Mucosa of descending colon (tissue), 3 donors: ENCODE measurements around the gene GPR107. TPM values are rescaled to one million over a fixed set of nuclear protein-coding genes. Genes with fewer than 3 reads are reported as not detected.

ENCODE experiments used
- ATAC-seq: fragments of 200-7000 bp; cut with Tn5 transposase; one replicate; pipeline ENCODE4 v1.9.1; 2020; ENCODE audit warnings: mild to moderate bottlenecking, moderate library complexity
- DNase-seq, 3 donors: peaks; one replicate each; pipeline ENCODE4 v3.0.0-alpha.2; 2020
- H3K36me3 ChIP-seq: fragments of 200-600 bp; one replicate; pipeline ENCODE4 v1.8.0; 2021; ENCODE audit warnings: low read depth, mild to moderate bottlenecking
- H3K4me1 ChIP-seq: fragments of 200-600 bp; one replicate; pipeline ENCODE4 v1.8.0; 2021; ENCODE audit warnings: low read depth, mild to moderate bottlenecking
- H3K4me3 ChIP-seq: fragments of 200-600 bp; one replicate; pipeline ENCODE4 v1.8.0; 2021; ENCODE audit warnings: mild to moderate bottlenecking
- H3K9me3 ChIP-seq: fragments of 200-600 bp; one replicate; pipeline ENCODE4 v1.8.0; 2021; ENCODE audit warnings: mild to moderate bottlenecking
- CTCF ChIP-seq: fragments of 200-600 bp; IDR thresholded peaks from one replicate; pipeline ENCODE4 v1.8.0; 2022; ENCODE audit warnings: antibody characterized with exemption, mild to moderate bottlenecking
- intact Hi-C, 2 donors: fragments of 100-400 bp; cut with DNase I in 1 of 2; cut with micrococcal nuclease in 1 of 2; formaldehyde crosslinking; loops; one replicate each; pipeline versions ENCODE4 v1.11.0 to v1.11.1; 2022; cut with DNase I, micrococcal nuclease
- total RNA-seq, 3 donors: library from RNA; stranded (reverse); fragmentation: NEBNext Ultra II Directional in 2 of 3; extraction: Animal tissue kit (Norgen Biotek cat#: 25700) in 2 of 3; gene quantifications; one replicate each; pipeline versions ENCODE4 v1.2.1 to v1.2.4, GENCODE V29; 2021 to 2023
- donor health status: DM: no; HTN: no; CAD: no; lungs with moderate emphysema.
- donor health status: DM: no; HTN: no; CAD: no.
- donor health status: DM: no; HTN: yes; CAD: no.

The GPR107 gene
- total RNA-seq, 3 donors from 2014 or later: 39.7 to 50.1 (median 49.1) TPM

GRCh38 chr9:130116346-130116745 lies 62.6 kb downstream of the GPR107 start:
- Histone ChIP-seq H3K36me3 (no peaks in the 10 kb centered on the region), H3K4me3 (no peak overlapping the region), H3K9me3 (no peaks in the 10 kb centered on the region), H3K4me1 (no peaks in the 10 kb centered on the region)
- TF ChIP-seq CTCF: no peak
- ATAC-seq: no peak
- no peak for DNase-seq
- intact Hi-C loops: loop anchor here in 1 of 2 donors (10.0 kb wide), 1 partner anchor 58 kb away; the partner anchor contains the start of gene NCS1

DNA sequence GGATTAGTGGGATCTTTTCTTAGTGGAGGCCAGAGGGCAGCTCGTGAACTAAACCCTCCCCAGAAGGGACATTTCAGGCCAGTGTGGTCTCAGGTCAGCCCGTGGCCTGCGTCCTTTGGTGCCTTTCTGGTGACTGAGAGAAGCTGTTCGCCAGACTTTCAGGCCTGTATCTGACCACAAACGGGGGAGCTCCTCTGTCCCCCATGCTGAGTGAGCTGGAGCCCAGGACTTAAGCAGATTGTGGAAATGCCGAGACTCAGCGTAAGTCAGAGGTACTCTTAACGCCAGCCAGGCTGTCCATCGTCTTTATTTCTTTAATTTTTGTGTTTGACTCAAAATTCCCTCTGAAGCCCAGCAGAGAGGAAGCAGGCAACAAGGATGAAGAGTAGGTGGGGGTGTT lies 63.7 kb downstream of the GPR107 start:
- intact Hi-C loops: loop anchor here in 1 of 2 donors (10.0 kb wide), 1 partner anchor 57 kb away; the partner anchor contains the start of gene NCS1
- TF ChIP-seq CTCF: no peak
- ATAC-seq: no peak
- no peaks in the 10 kb centered on the region for H3K9me3 ChIP-seq
- no peak for DNase-seq
- H3K4me1 ChIP-seq: no peaks in the 10 kb centered on the region
- no peaks in the 10 kb centered on the region for H3K36me3 ChIP-seq
- H3K4me3 ChIP-seq: no peak overlapping the region

DNA sequence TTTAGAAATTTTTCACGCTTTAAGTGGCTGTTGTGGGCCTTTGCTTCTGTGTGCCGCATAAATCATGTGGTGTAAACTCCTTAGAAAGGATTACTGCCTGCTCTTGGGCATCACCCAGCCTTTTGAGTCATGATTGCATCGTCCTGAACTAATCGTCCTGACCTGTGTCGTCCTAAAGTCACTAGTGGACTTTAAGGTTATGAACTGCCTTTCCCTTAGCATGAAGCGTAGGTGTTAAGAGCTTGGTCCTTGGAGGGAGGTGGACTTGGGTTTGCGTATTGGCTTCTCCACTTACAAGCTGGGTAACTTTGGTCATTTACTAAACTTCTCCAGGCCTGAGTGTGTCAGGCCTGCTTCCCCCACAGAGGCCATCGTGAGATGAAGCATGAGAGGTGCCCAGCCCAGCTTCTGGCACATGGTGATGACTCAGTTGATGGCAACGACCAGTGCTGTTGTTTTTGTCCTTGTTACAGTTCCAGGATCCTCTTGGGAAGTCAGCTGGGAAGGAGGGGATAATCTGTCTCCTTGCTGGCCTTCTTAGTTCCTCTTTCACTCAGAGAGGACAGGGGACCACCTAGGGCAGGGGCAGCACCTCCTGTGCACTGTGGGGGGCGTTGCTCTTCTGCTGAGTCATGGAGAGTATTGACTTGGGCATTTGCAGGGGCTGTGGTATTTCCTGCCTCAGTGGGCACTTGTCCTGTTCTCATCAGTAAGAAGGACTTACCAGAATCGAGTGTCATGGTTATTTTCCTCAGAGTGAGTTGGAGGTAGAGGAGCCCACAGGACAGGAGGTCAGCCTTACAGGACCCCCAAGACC lies 64.3 kb downstream of the GPR107 start:
- intact Hi-C loops: loop anchor here in 1 of 2 donors (10.0 kb wide), 1 partner anchor 57 kb away; the partner anchor contains the start of gene NCS1
- no peak for DNase-seq
- no peaks in the 10 kb centered on the region for H3K9me3 ChIP-seq
- no peaks in the 10 kb centered on the region for H3K36me3 ChIP-seq
- no peaks in the 10 kb centered on the region for H3K4me1 ChIP-seq
- no peak for TF ChIP-seq CTCF
- no peak for ATAC-seq
- H3K4me3 ChIP-seq: no peak overlapping the region

GRCh38 chr9:130118841-130119518 lies 65.3 kb downstream of the GPR107 start:
- no peak for TF ChIP-seq CTCF
- H3K4me1 ChIP-seq: no peaks in the 10 kb centered on the region
- no peaks in the 10 kb centered on the region for H3K9me3 ChIP-seq
- DNase-seq (no peak), ATAC-seq (peak; percentile 9)
- no peak overlapping the region for H3K4me3 ChIP-seq
- intact Hi-C loops: loop anchor here in 1 of 2 donors (10.0 kb wide), 1 partner anchor 56 kb away; the partner anchor contains the start of gene NCS1
- no peaks in the 10 kb centered on the region for H3K36me3 ChIP-seq

GRCh38 chr9:130119519-130120298 lies 66.0 kb downstream of the GPR107 start:
- intact Hi-C loops: loop anchor here in 1 of 2 donors (10.0 kb wide), 1 partner anchor 55 kb away; the partner anchor contains the start of gene NCS1

More at GRCh38 chr9:130119519-130120298, 66.0 kb downstream of the GPR107 start:
- Histone ChIP-seq H3K9me3 (no peaks in the 10 kb centered on the region), H3K4me3 (no peak overlapping the region), H3K36me3 (no peaks in the 10 kb centered on the region), H3K4me1 (no peaks in the 10 kb centered on the region)
- no peak for ATAC-seq
- no peak for TF ChIP-seq CTCF
- no peak for DNase-seq
